ENCODE data around the gene CTAGE9.

GRCh38 chr6:131696956-131697355, 13.9 kb downstream of the CTAGE9 start:
- TF ChIP-seq CTCF (IDR thresholded peaks at IDR 0.05; ENCODE audit: low read length) (no peak), EZH2 (IDR thresholded peaks at IDR 0.05; ENCODE audit: borderline replicate concordance, low read length) (no peak)

Measured in OCI-LY1 (cell line).